HepG2 (cell line): ENCODE results near the gene CACNA1H. TPM values are rescaled to one million over a fixed set of nuclear protein-coding genes. Genes with fewer than 3 reads are reported as not detected.

Experiments
- BCL3 ChIP-seq: sonication (generic); formaldehyde crosslinking; IDR thresholded peaks from 2 replicates; pipeline ENCODE4 v1.5.1; 2020; ENCODE audit warnings: mild to moderate bottlenecking, missing genetic modification reagents, moderate library complexity
- BHLHE40 ChIP-seq: IDR thresholded peaks from 2 replicates; pipeline ENCODE4 v1.6.1; 2011; ENCODE audit warnings: low read length, improper control_type of control experiment
- CTCF ChIP-seq: sonication (generic); formaldehyde crosslinking; IDR thresholded peaks from 2 replicates; pipeline ENCODE4 v1.5.0; 2020; ENCODE audit warnings: mild to moderate bottlenecking, missing genetic modification reagents, moderate library complexity
- GABPA ChIP-seq, 2 experiments: IDR thresholded peaks; 2 replicates each; pipeline ENCODE4 v1.6.1; 2011 to 2016; ENCODE audit warnings: low read depth in 2 of 2, low read length in 1 of 2, missing biosample characterization in 1 of 2, missing genetic modification characterization in 1 of 2
- MNT ChIP-seq: fragments of 450-650 bp; IDR thresholded peaks from 2 replicates; pipeline ENCODE4 v1.6.1; 2016
- NAIF1 ChIP-seq: sonication (generic); formaldehyde crosslinking; IDR thresholded peaks from 2 replicates; pipeline ENCODE4 v1.5.0; 2020; ENCODE audit warnings: mild to moderate bottlenecking, missing genetic modification reagents, borderline replicate concordance
- PATZ1 ChIP-seq: sonication (generic); formaldehyde crosslinking; IDR thresholded peaks from 2 replicates; pipeline ENCODE4 v1.4.0; 2020; ENCODE audit warnings: missing genetic modification reagents
- PHF8 ChIP-seq: sonication (generic); formaldehyde crosslinking; IDR thresholded peaks from 2 replicates; pipeline ENCODE4 v1.5.0; 2020; ENCODE audit warnings: missing genetic modification reagents
- PRPF4 ChIP-seq: fragments of 200-400 bp; formaldehyde crosslinking; IDR thresholded peaks from 2 replicates; pipeline ENCODE4 v1.6.1; 2016; ENCODE audit warnings: low read length, low read depth; ENCODE audit not compliant: poor library complexity, severe bottlenecking
- TAF15 ChIP-seq: fragments of 200-400 bp; formaldehyde crosslinking; IDR thresholded peaks from one replicate; pipeline ENCODE4 v1.6.1; 2018; ENCODE audit warnings: mild to moderate bottlenecking, low read depth, low read length; ENCODE audit not compliant: poor library complexity, severe bottlenecking
- TCF12 ChIP-seq, 2 experiments: fragments of 450-650 bp in 1 of 2; sonication (generic) in 1 of 2; formaldehyde crosslinking in 1 of 2; IDR thresholded peaks; 2 replicates each; pipeline versions ENCODE4 v1.6.1 to v1.8.0; 2017 to 2022; ENCODE audit warnings: antibody characterized with exemption in 1 of 2, mild to moderate bottlenecking in 1 of 2, missing genetic modification reagents in 1 of 2, moderate library complexity in 1 of 2
- TCF7 ChIP-seq: sonication (generic); IDR thresholded peaks from 2 replicates; pipeline ENCODE4 v1.6.1; 2016; ENCODE audit warnings: antibody characterized with exemption, low read depth
- polyA plus RNA-seq, 8 experiments: library from polyadenylated mRNA; depleted of rRNA in 3 of 8; stranded (reverse) in 7 of 8; unstranded in 1 of 8; fragments of >200 nt; fragmentation: Illumina TruSeq in 4 of 8; extraction: Trizol in 4 of 8; gene quantifications; 2 replicates each; pipeline versions ENCODE4 v1.2.1 to v1.2.3, GENCODE V29; 2011 to 2016; ENCODE audit warnings: low read depth in 4 of 8, missing spikeins in 1 of 8, mixed read lengths in 1 of 8; ENCODE audit not compliant: insufficient read depth in 1 of 8
- total RNA-seq, 5 experiments: library from RNA; depleted of rRNA; stranded (reverse); fragments of >200 nt; fragmentation: Illumina TruSeq; extraction: Trizol; gene quantifications; 2 replicates each; pipeline ENCODE4 v1.2.3, GENCODE V29; 2016; ENCODE audit warnings: low read depth in 1 of 5

Gene CACNA1H
- total and polyA plus RNA-seq, 2 of the 13 experiments (the other 11 are each of a cell fraction or from before 2014, with no cell fraction given): 0.40 to 1.8 TPM

- TF ChIP-seq TAF15 (peak; percentile 31), PHF8 (no peak), TCF7 (no peak), GABPA (IDR thresholded peaks at IDR 0.05; ENCODE audit: low read depth, low read length) (no peak), GABPA (CRISPR knock-in tag; IDR thresholded peaks at IDR 0.05; ENCODE audit: low read depth) (no peak), CTCF (peak; percentile 86), BCL3 (CRISPR knock-in tag) (peak; percentile 53; the same call in 1 of the 2 replicates), TCF12 (IDR thresholded peaks at IDR 0.05) (no peak), TCF12 (CRISPR knock-in tag; IDR thresholded peaks at IDR 0.05) (no peak), PRPF4 (no peak), PATZ1 (CRISPR knock-in tag) (peak; percentile 58), NAIF1 (CRISPR knock-in tag) (no peak), MNT (peak; percentile 48; the same call in 1 of the 2 replicates), BHLHE40 (0 out of 2 replicates have a peak, but pooled peaks have one; percentile 54)
Measured at GRCh38 chr16:1194665-1195392, 41.9 kb downstream of the CACNA1H start (continued).
